ENCODE data around the gene CNTNAP2. TPM values are rescaled to one million over a fixed set of nuclear protein-coding genes. Genes with fewer than 3 reads are reported as not detected.

Gene CNTNAP2
- total RNA-seq, 2 experiments from 2014 or later, result not detected

DNA sequence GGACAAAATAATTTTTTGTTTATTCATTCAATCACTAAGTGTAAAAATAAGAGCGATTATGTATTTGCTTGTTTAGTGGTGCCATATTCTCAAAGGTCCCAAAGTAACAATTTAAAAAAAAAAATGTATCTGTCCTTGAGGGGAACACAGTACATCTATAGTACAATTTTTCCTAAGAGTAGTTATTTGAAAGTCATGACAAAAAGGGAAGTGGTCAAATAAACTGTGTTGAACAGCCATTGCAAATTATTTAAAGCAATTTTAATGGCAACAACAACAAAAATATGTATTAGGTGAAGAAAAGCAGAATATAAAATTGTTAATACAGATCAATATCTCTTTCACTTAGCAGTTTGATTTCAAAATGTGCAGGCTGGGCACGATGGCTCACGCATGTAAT lies 943.5 kb downstream of the CNTNAP2 start:
- POLR2A ChIA-PET, result no interaction called here

DNA sequence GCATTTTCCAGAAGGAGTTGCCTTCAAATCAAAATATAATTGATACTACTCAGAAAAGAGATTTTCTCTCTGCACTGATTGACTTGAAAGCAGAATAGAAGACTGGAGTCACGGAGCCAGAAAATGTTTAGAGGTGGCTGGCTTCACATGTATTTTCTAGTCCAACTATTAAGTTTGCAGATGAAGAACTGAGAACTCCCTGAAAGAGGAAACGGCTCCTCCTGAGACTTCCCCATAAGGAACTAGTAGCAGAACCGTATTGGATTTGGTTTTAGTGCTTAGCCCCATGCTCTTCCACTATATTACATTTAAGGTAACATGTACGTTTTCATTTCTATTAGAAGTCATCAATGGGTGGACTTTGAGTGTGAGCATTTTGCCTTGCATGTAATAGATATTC lies 946.3 kb downstream of the CNTNAP2 start:
- POLR2A ChIA-PET, result no interaction called here
- Mint-ChIP-seq H3K4me1 (ENCODE audit: low read depth) (no peaks in the 10 kb centered on the region), H3K4me3 (no peak overlapping the region), H3K27ac (no peak overlapping the region), H3K36me3 (no peaks in the 10 kb centered on the region), H3K9me3 (peaks cover 6% of the 10 kb centered on the region), H3K27me3 (no peaks in the 10 kb centered on the region)
- intact Hi-C loops (cut with micrococcal nuclease), result no loop called here
- no peak for DNase-seq
- CTCF ChIA-PET, result no interaction called here

More for the DNA sequence above, 943.5 kb downstream of the CNTNAP2 start:
- CTCF ChIA-PET, result no interaction called here
- no peaks in the 10 kb centered on the region for H3K4me1 Mint-ChIP-seq (ENCODE audit: low read depth)
- no peak overlapping the region for H3K27ac Mint-ChIP-seq
- peaks cover 11% of the 10 kb centered on the region for H3K9me3 Mint-ChIP-seq
- intact Hi-C loops (cut with micrococcal nuclease), result no loop called here
- no peaks in the 10 kb centered on the region for H3K36me3 Mint-ChIP-seq
- no peak overlapping the region for H3K4me3 Mint-ChIP-seq
- no peak for DNase-seq
- H3K27me3 Mint-ChIP-seq, result no peaks in the 10 kb centered on the region

DNA sequence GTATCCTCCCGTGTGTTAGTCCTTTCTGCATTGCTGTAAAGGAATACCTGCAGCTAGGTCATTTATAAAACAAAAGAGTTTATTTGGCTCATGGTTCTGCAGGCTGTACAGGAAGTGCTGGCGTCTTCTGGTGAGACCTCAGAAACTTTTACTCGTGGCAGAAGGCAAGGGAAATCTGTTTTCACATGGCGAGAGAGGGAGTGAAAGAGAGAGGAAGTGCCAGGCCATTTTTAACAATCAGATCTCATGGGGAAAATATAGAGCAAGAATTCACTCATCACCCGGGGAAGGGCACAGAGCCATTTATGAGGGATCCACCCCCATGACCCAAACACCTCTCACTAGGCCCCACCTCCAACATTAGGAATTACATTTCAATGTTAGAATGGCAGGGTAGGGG lies 952.2 kb downstream of the CNTNAP2 start:
- no peaks in the 10 kb centered on the region for H3K27me3 Mint-ChIP-seq
- no peaks in the 10 kb centered on the region for H3K4me1 Mint-ChIP-seq (ENCODE audit: low read depth)
- ChIA-PET CTCF (no interaction called here), POLR2A (no interaction called here)
- intact Hi-C loops (cut with micrococcal nuclease), result no loop called here
- DNase-seq, result no peak
- H3K36me3 Mint-ChIP-seq, result no peaks in the 10 kb centered on the region
- no peak overlapping the region for H3K4me3 Mint-ChIP-seq
- H3K27ac Mint-ChIP-seq, result no peak overlapping the region
- peaks cover 15% of the 10 kb centered on the region for H3K9me3 Mint-ChIP-seq

DNA sequence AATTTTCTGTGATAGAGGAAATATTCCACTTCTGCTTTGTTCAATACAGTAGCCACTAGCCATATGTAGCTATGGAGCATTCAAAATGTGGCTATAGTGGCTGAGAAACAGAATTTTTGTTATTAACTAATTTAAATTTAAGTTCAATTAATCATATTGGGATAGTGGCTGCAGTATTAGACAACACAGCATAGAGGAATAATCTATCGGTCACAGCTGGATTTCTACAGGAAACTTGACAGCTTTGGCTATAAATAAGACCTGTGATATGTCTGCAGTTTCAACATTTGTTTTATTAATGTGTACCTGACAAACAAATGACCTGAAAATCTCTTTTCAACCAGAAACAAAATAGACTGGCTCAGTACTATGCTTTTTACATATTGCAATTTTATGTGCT lies 953.2 kb downstream of the CNTNAP2 start:
- Mint-ChIP-seq H3K9me3 (peaks cover 18% of the 10 kb centered on the region), H3K36me3 (no peaks in the 10 kb centered on the region), H3K4me1 (ENCODE audit: low read depth) (no peaks in the 10 kb centered on the region), H3K27ac (no peak overlapping the region), H3K27me3 (no peaks in the 10 kb centered on the region), H3K4me3 (no peak overlapping the region)
- DNase-seq, result no peak
- POLR2A ChIA-PET, result no interaction called here
- CTCF ChIA-PET, result no interaction called here
- intact Hi-C loops (cut with micrococcal nuclease), result no loop called here

DNA sequence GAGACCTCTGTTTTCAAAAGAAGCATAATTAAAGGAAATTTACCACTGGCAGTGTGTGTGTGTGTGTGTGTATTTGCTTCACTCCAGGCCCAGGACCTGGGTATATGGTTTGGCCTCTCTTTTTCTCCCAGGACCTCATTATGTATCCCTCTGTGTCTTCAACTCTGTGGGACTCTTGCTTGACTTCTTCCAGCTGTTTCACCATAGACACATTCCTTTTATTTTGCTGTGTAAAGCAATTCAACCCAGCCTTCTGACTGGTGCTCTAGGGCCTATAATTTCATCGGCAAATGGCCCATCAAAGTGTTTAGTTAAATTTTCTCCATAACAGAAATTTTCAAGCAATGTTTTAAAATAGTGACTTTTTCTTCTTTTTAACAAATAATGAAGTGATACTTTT lies 954.3 kb downstream of the CNTNAP2 start:
- Mint-ChIP-seq H3K4me3 (no peak overlapping the region), H3K9me3 (peaks cover 18% of the 10 kb centered on the region), H3K36me3 (no peaks in the 10 kb centered on the region), H3K27me3 (no peaks in the 10 kb centered on the region), H3K27ac (no peak overlapping the region), H3K4me1 (ENCODE audit: low read depth) (no peaks in the 10 kb centered on the region)
- DNase-seq, result no peak
- POLR2A ChIA-PET, result no interaction called here
- intact Hi-C loops (cut with micrococcal nuclease), result no loop called here
- CTCF ChIA-PET, result no interaction called here

DNA sequence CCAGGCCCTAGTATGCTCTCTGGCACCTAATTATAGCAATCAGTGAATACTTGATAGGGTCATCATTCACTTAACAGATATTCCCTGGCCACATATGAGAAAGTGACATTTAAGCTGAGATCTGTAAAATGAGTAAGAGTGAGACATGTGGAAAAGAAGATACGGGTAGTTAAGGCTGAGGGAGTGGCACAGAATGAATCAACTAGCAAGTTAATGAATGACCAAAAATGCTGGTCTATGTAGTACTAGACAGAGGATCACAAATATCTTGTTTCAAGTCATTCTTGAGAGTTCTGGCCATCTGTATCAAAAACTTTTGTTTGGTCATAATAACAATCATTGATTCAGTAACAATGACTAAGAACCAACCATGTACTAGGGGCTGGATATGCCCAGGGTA lies 954.9 kb downstream of the CNTNAP2 start:
- CTCF ChIA-PET, result no interaction called here
- H3K36me3 Mint-ChIP-seq, result no peaks in the 10 kb centered on the region
- no peak for DNase-seq
- intact Hi-C loops (cut with micrococcal nuclease), result no loop called here
- peaks cover 18% of the 10 kb centered on the region for H3K9me3 Mint-ChIP-seq
- no peaks in the 10 kb centered on the region for H3K4me1 Mint-ChIP-seq (ENCODE audit: low read depth)
- POLR2A ChIA-PET, result no interaction called here
- no peak overlapping the region for H3K27ac Mint-ChIP-seq
- no peak overlapping the region for H3K4me3 Mint-ChIP-seq
- no peaks in the 10 kb centered on the region for H3K27me3 Mint-ChIP-seq

DNA sequence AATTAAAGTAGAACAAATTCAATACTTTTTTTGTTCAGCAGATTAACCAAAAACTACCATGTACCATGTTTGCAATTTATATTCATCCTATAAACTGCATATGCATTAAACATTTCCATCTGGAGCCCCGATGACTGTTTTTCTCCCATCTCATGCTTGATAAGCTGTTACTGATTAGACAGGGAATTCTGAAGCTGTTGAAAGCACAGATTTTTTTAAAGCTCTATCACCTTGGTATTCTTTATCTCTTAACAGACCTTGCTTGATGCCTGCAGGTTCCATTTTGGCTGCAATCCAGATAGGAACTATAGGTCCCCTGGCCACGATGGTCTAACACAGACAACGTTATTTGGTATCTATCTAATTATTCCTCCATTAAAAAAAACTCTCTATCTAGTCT lies 961.7 kb downstream of the CNTNAP2 start:
- POLR2A ChIA-PET, result no interaction called here
- DNase-seq, result no peak
- no peaks in the 10 kb centered on the region for H3K36me3 Mint-ChIP-seq
- peaks cover 7% of the 10 kb centered on the region for H3K9me3 Mint-ChIP-seq
- CTCF ChIA-PET, result interaction anchor here (1.4 kb wide), 1 partner anchor 14 kb away, joined by 3 read pairs; no protein-coding TSS in a partner anchor
- no peak overlapping the region for H3K4me3 Mint-ChIP-seq
- intact Hi-C loops (cut with micrococcal nuclease), result no loop called here
- H3K27me3 Mint-ChIP-seq, result no peaks in the 10 kb centered on the region
- no peak overlapping the region for H3K27ac Mint-ChIP-seq
- no peaks in the 10 kb centered on the region for H3K4me1 Mint-ChIP-seq (ENCODE audit: low read depth)

DNA sequence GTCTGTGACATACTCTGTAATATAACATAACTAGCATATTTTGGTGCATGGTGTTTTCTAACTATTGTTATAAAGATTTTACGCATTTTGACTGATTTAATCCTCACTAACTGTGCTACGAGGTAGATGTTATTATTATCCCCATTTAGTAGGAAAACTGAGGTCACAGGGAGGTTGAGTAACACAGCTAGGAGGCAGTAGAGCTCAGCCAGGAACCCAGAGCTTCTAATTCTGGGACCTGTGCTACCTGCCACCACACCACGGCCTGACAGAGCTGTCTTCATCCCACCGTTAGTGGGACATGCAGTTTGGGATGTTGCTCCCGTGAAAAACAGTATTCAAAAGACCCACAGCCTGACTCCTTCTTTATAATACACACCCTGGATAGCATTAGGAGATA lies 962.5 kb downstream of the CNTNAP2 start:
- H3K27ac Mint-ChIP-seq, result no peak overlapping the region
- H3K27me3 Mint-ChIP-seq, result no peaks in the 10 kb centered on the region
- DNase-seq, result no peak
- H3K9me3 Mint-ChIP-seq, result peaks cover 4% of the 10 kb centered on the region
- H3K36me3 Mint-ChIP-seq, result no peaks in the 10 kb centered on the region
- POLR2A ChIA-PET, result no interaction called here
- intact Hi-C loops (cut with micrococcal nuclease), result no loop called here
- H3K4me1 Mint-ChIP-seq (ENCODE audit: low read depth), result no peaks in the 10 kb centered on the region
- no peak overlapping the region for H3K4me3 Mint-ChIP-seq
- CTCF ChIA-PET, result interaction anchor here (1.4 kb wide), 1 partner anchor 13 kb away, joined by 3 read pairs; no protein-coding TSS in a partner anchor

DNA sequence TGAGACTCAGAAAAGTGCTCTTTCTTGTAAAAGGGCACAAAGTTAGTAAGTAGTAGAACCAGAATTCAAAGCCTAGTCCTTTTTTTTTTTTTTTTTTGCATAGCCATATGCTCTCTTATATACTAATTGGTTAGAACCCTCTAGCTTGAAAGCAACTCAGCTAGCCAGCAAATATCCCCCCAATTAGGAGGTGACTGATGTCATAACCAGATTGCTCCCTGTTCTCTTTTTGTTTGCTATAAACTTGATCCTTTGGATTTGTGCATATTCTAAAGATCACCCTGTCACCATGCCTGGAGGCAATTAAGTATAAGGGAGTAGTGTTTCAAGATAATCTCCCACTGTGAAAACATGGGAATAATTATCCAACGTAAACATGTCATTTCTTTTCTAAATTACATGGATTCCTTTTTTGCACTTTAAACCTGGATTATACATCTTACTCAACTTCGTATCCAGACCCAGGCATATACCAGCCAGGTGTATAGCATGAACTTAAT lies 963.4 kb downstream of the CNTNAP2 start:
- Mint-ChIP-seq H3K27me3 (no peaks in the 10 kb centered on the region), H3K4me3 (no peak overlapping the region), H3K4me1 (ENCODE audit: low read depth) (no peaks in the 10 kb centered on the region), H3K27ac (no peak overlapping the region), H3K36me3 (no peaks in the 10 kb centered on the region), H3K9me3 (peaks cover 2% of the 10 kb centered on the region)
- intact Hi-C loops (cut with micrococcal nuclease), result no loop called here
- POLR2A ChIA-PET, result no interaction called here
- CTCF ChIA-PET, result no interaction called here
- no peak for DNase-seq

DNA sequence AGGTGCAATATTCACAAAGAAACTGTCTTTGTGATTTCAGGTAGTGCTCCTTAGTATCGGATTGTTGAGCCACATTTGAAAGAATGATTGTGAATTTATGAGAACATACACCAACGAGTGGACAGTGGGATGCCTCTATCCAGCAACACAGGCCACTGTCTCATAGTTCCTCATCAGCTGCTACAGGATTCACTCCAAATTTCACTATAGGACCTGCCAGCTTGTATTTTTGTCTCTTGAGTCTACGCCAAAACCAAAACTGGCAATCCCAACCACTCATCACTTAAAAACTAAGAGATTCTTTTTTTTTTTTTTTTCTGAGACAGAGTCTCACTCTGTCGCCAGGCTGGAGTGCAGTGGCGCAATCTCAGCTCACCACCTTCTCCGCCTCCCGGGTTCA lies 964.5 kb downstream of the CNTNAP2 start:
- Mint-ChIP-seq H3K4me3 (no peak overlapping the region), H3K27ac (no peak overlapping the region), H3K4me1 (ENCODE audit: low read depth) (no peaks in the 10 kb centered on the region), H3K27me3 (no peaks in the 10 kb centered on the region), H3K36me3 (no peaks in the 10 kb centered on the region), H3K9me3 (peaks cover 2% of the 10 kb centered on the region)
- CTCF ChIA-PET, result no interaction called here
- POLR2A ChIA-PET, result no interaction called here
- intact Hi-C loops (cut with micrococcal nuclease), result no loop called here
- DNase-seq, result no peak

DNA sequence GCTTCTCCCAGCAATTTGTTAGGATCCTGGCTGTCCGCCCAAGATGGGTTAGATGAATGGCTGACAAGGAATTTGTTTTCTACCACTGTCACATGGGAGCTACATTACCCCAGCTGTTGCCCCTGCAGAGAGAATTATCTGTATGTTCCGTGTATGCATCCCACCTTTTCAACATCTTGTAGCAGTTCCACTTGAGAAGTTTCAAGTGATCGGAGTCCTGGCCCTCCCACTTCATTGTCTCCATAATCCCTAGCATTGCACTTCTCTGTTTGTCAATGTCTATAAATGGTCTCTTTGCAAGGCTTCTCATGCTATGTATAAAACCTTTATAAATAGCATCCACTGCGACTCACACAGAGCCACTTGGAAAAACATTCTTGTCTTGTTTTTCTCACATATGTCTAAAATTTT lies 972.5 kb downstream of the CNTNAP2 start:
- peaks cover 5% of the 10 kb centered on the region for H3K9me3 Mint-ChIP-seq
- no peaks in the 10 kb centered on the region for H3K36me3 Mint-ChIP-seq
- POLR2A ChIA-PET, result no interaction called here
- no peak overlapping the region for H3K4me3 Mint-ChIP-seq
- no peaks in the 10 kb centered on the region for H3K27me3 Mint-ChIP-seq
- DNase-seq, result no peak
- intact Hi-C loops (cut with micrococcal nuclease), result no loop called here
- no peak overlapping the region for H3K27ac Mint-ChIP-seq
- CTCF ChIA-PET, result no interaction called here
- no peaks in the 10 kb centered on the region for H3K4me1 Mint-ChIP-seq (ENCODE audit: low read depth)

DNA sequence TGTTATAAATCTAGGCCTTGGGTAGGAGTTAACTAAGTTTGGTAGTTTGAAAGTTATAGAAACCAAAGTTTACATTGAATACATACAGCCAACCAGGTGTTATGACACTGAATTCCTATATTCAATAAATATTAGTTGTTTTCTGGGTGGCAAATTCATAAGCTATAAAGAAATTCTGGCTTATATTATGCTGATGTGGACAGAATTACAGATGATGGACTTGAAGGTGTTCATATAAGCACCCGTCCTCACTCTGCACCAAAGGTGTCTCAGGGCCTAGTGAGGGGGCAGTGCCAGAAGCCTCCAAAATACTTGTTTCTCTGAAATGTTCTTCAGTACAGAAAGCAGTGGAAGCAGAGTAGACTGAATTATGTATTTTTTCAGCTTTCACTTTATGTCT lies 973.0 kb downstream of the CNTNAP2 start:
- intact Hi-C loops (cut with micrococcal nuclease), result no loop called here

DNA sequence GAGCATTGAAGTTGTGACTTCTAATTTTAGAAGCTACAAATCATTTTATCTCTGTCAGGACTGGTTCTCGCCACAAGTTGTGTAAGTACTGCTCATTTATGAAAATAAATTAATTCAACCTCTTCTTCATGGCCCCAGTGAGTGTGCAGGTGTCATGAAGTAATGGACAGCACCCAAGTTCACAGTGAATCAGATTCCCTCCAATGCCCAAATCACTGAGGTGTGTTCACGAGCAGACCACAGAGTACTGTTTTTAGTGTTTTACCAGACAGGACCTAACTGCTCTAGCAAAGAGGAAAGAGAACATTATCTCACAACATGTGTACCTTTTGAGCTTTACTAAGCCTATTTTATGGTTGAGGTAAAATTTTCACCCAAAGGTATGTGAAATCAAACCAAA lies 980.0 kb downstream of the CNTNAP2 start:
- no peaks in the 10 kb centered on the region for H3K27me3 Mint-ChIP-seq
- peaks cover 15% of the 10 kb centered on the region for H3K9me3 Mint-ChIP-seq
- ChIA-PET POLR2A (interaction anchor here (1.1 kb wide), 1 partner anchor 33 kb away, joined by 3 read pairs; no protein-coding TSS in a partner anchor), CTCF (no interaction called here)
- H3K27ac Mint-ChIP-seq, result no peak overlapping the region
- DNase-seq, result no peak
- no peaks in the 10 kb centered on the region for H3K36me3 Mint-ChIP-seq
- no peak overlapping the region for H3K4me3 Mint-ChIP-seq
- intact Hi-C loops (cut with micrococcal nuclease), result no loop called here
- H3K4me1 Mint-ChIP-seq (ENCODE audit: low read depth), result no peaks in the 10 kb centered on the region

More for the DNA sequence above, 973.0 kb downstream of the CNTNAP2 start:
- Mint-ChIP-seq H3K4me3 (no peak overlapping the region), H3K27ac (no peak overlapping the region), H3K27me3 (no peaks in the 10 kb centered on the region), H3K9me3 (peaks cover 6% of the 10 kb centered on the region), H3K4me1 (ENCODE audit: low read depth) (no peaks in the 10 kb centered on the region), H3K36me3 (no peaks in the 10 kb centered on the region)
- no peak for DNase-seq
- ChIA-PET CTCF (no interaction called here), POLR2A (no interaction called here)

DNA sequence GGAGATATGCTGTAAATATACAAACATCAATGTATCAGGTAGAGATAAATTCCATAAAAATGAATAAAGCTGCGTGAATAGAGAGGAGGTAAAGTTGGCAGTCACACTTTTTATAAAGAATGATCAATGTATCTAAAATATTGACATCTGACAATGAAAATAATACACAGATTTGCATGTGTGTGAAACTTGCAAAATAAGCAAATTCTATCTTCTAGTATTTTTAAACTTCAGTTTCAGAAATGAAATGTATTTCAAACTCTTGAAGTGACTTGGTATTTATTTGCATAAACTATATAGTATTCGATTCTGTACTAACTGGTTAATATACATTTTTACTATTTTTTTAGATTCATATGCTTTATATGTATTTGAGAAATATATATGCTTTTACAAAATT lies 986.6 kb downstream of the CNTNAP2 start:
- intact Hi-C loops (cut with micrococcal nuclease), result no loop called here
- H3K27me3 Mint-ChIP-seq, result no peaks in the 10 kb centered on the region
- no peak overlapping the region for H3K27ac Mint-ChIP-seq
- no peaks in the 10 kb centered on the region for H3K4me1 Mint-ChIP-seq (ENCODE audit: low read depth)
- H3K4me3 Mint-ChIP-seq, result no peak overlapping the region
- no peaks in the 10 kb centered on the region for H3K36me3 Mint-ChIP-seq
- DNase-seq, result no peak
- ChIA-PET POLR2A (no interaction called here), CTCF (no interaction called here)
- H3K9me3 Mint-ChIP-seq, result peaks cover 14% of the 10 kb centered on the region
